ENCODE measurements around the gene SSX2B.
"Not testable (repeated sequence)": the region's sequence is repeated elsewhere in the genome, so short reads cannot be mapped to it uniquely, and the experiment has no call there.

SSX2B gene, protein sequence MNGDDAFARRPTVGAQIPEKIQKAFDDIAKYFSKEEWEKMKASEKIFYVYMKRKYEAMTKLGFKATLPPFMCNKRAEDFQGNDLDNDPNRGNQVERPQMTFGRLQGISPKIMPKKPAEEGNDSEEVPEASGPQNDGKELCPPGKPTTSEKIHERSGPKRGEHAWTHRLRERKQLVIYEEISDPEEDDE

DNA sequence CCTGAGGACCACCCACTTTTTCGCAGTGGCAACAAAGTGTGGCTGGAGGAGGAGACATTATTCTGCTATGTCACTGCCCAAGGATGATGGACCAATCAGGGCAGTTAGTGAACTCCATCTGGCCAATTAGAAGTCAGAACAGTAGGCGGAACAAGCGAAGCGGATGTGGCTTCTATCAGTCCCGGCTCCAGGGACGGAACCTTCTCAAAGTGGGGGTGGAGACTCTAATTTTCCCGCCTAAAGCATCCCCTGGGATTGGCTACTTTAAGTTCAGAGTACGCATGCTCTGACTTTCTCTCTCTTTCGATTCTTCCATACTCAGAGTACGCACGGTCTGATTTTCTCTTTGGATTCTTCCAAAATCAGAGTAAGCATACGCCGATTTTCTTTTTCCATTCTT is at the start of gene SSX2B:
Gene SSX2B, plus strand, starts transcription at position 301 of the 400 bp plus-strand sequence. CDS start 1,429 bp downstream, outside the sequence.
- not testable (repeated sequence) for FAIRE-seq; DNase-seq (ENCODE audit: insufficient read length, low spot score)

DNA sequence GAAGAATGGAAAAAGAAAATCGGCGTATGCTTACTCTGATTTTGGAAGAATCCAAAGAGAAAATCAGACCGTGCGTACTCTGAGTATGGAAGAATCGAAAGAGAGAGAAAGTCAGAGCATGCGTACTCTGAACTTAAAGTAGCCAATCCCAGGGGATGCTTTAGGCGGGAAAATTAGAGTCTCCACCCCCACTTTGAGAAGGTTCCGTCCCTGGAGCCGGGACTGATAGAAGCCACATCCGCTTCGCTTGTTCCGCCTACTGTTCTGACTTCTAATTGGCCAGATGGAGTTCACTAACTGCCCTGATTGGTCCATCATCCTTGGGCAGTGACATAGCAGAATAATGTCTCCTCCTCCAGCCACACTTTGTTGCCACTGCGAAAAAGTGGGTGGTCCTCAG is 44.0 kb upstream of the SSX2B start, which contains the start of gene SSX2:
Gene SSX2, minus strand, starts transcription at position 101 of the 400 bp plus-strand sequence. CDS start 1,429 bp downstream, outside the sequence.
- not testable (repeated sequence) for DNase-seq (ENCODE audit: insufficient read length, low spot score); FAIRE-seq

DNA sequence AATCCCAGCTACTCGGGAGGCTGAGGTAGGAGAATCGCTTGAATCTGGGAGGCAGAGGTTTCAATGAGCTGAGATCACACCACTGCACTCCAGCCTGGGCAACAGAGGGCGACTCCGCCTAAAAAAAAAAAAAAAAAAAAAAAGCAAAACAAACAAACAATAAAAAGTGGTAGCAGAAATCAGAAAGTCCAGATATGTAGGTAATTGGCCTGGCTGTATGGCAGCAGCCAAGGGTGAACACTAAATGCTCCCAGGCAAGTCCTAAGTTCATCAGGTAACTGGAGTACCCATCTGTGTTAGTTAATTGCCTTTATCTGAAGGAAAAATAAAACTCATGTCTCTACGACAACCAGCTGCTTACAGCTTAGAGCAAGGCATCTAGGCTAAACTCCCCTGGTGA is 14.9 kb downstream of the SSX2B start:
- FAIRE-seq; DNase-seq (ENCODE audit: insufficient read length, low spot score): not testable (repeated sequence)

DNA sequence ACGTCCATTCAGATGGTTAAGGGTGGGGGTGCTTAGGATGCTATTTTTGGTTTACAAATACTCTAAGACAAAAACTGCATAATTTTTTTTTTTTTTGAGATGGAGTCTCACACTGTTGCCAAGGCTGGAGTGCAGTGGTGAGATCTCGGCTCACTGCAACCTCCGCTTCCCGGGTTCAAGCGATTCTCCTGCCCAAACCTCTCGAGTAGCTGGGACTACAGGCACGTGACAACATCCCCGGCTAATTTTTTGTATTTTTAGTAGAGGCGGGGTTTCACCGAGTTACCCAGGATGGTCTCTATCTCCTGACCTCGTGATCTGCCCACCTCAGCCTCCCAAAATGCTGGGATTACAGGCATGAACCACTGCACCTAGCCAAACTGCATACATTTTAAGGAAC is 22.5 kb downstream of the SSX2B start:
- FAIRE-seq; DNase-seq (ENCODE audit: insufficient read length, low spot score): not testable (repeated sequence)

DNA sequence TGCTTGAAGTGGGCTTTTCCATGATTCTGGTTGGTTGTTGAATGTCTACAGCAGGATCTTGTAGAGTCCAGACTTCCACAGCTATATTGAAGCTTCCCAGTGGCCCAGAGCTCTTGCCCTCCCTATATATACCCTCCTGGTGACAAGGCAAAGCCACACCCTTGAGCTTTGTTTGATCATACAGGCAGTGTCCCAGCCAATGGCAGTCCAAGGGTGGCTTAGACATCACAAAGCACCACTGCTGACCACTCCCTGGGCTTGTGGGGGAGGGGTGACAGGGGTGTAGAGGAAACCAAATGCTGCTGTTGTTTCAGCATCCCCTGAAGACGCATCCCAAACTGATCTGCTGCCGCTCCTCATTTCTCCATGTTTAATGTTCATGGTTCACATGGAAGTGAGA is 46.3 kb downstream of the SSX2B start, which contains the start of gene SPANXN5:
Gene SPANXN5, minus strand, starts transcription at position 101 of the 400 bp plus-strand sequence. Its CDS starts 79 bp downstream, at position 22.
- DNase-seq (ENCODE audit: insufficient read length, low spot score); FAIRE-seq: not testable (repeated sequence)

DNA sequence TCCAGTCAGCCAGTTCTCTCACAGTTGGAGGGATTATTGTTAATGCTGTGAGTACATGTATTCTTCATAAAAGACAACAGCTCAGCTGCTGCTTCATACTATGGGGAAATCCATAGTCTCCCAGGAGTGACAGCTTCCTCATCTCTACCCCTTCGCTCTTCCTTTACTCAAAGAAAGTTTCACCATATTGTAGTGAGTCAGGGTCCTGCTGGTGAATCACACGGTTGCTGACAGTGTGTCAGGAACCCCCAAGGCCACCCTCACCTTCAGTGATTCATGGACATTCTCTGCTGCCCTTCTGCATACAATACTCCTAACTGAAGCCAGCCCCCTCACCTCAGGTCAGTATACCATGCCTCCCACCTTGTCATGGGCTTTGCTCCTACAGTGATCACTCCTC is 53.8 kb downstream of the SSX2B start:
- FAIRE-seq; DNase-seq (ENCODE audit: insufficient read length, low spot score): not testable (repeated sequence)

Data from H54 (cell line).